Measurements from ENCODE around the gene FRAT2.

The FRAT2 gene

DNA sequence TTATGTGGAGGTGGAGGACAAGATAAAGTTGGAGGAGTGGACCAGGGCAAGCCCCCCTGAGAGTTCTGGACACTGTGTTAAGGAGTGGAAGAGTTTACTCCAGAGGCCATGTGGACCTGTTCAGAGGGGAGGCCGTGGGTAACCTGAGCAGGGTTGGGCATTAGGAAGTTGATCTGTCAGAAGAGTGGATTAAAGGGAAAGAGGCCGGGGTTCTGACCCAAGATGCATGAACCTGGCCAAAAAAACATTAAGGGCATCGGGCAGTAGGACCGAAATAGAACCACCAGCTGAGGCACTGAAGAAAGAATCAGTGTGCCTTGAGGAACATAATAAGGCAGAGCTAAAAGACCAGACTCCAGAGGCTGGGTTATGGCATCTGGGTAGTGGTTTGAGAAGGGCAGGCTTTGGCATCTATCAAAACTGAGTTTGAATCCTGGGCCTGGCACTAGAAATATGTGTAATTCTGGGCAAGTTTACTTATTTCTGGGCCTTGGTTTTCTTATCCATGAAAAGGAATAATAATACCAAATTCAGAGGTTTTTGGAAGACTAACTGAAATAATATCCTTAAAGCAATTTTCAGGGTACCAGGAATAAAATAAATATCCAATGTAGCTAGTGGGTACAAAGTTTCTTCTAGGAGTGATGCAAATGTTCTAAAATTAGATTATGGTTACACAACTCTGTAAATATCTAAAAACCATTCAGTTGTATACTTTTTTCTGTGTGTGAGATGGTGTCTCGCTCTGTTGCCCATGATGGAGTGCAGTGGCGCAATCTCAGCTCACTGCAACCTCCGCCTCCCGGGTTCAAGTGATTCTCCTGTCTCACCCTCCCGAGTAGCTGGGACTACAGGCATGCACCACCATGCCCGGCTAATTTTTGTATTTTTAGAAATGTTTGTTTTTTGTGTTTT is 26.4 kb downstream of the FRAT2 start:
- no peaks in the 10 kb centered on the region for H3K27me3 ChIP-seq
- no peaks in the 10 kb centered on the region for H3K36me3 ChIP-seq
- H3K4me1 ChIP-seq = no peaks in the 10 kb centered on the region
- no peak for DNase-seq
- no peaks in the 10 kb centered on the region for H3K9me3 ChIP-seq
- TF ChIP-seq, protein P1, sequence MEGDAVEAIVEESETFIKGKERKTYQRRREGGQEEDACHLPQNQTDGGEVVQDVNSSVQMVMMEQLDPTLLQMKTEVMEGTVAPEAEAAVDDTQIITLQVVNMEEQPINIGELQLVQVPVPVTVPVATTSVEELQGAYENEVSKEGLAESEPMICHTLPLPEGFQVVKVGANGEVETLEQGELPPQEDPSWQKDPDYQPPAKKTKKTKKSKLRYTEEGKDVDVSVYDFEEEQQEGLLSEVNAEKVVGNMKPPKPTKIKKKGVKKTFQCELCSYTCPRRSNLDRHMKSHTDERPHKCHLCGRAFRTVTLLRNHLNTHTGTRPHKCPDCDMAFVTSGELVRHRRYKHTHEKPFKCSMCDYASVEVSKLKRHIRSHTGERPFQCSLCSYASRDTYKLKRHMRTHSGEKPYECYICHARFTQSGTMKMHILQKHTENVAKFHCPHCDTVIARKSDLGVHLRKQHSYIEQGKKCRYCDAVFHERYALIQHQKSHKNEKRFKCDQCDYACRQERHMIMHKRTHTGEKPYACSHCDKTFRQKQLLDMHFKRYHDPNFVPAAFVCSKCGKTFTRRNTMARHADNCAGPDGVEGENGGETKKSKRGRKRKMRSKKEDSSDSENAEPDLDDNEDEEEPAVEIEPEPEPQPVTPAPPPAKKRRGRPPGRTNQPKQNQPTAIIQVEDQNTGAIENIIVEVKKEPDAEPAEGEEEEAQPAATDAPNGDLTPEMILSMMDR (IDR thresholded peaks at IDR 0.05; ENCODE audit: low read depth, low read length) = no peak
- no peak overlapping the region for H3K4me3 ChIP-seq (ENCODE audit: low read depth, low read length)

DNA sequence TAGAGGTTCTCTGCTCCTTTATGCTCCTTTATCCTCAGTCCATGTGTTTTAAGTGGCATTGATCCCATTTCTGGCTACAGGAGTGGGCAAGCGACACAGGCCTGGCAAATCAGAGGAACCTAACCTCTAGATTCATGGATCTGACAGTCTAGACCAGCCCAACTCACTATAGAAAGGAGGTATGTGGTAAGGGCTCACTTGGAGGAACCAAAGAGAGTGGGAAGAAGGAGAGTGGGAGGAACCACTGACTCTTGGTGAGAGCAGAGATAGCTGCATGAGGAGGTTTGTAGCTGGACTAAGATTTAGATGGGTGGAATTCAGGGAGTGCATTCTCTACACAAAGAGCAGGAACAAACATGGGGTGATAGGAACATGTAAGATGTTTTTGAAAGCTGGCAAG is 27.1 kb downstream of the FRAT2 start:
- TF ChIP-seq, protein P1 (IDR thresholded peaks at IDR 0.05; ENCODE audit: low read depth, low read length) = no peak
- Histone ChIP-seq H3K27me3 (no peaks in the 10 kb centered on the region), H3K4me3 (ENCODE audit: low read depth, low read length) (no peak overlapping the region), H3K36me3 (no peaks in the 10 kb centered on the region), H3K9me3 (no peaks in the 10 kb centered on the region), H3K4me1 (no peaks in the 10 kb centered on the region)
- DNase-seq = no peak

DNA sequence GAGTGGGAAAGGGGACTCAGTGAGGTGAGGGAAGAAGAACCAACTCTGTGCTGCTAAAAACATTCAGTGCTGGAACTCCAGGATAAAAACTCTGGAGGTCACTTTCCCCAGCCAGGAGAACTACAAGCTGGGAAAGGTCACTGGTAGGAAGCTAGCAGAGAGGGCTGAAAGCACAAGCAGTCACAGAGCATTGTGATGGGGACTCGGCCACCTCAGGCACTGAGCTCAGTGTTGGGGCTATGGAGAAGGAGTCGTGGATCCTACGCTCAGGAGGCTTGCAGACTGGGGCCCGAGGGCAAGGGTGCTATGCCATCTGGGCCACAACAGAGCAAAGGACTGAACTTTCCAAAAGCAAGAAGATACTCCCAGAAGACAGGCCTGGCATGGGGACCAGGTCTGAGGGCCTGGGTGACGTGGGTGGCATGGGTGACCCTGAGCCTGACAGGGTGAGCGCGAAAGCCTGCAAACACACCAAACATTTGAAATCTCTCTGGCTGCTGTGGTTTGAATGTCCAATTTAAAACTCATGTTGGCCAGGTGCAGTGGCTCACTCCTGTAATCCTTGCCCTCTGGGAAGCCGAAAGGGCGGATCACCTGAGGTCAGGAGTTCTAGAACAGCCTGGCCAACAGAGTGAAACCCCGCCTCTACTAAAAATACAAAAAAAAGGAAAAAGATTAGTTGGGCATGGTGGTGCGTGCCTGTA is 32.3 kb downstream of the FRAT2 start:
- no peaks in the 10 kb centered on the region for H3K27me3 ChIP-seq

DNA sequence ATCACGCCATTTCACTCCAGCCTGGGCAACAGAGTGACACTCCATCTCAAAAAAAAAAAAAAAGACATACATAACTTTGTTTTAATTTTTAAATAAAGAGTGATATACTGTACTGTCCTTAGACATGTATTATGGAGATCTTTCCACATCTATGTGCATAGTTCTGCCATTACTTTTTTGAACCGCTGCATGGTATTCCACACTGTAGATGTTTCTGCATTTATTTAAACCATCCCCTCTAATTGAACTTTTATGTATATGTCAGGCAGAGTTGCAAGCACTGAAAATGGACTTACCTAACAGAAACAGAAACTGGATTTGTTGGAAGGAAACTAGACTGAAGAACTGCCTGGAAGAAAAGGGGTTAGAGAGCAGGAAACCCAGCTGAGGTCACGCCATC is 33.5 kb downstream of the FRAT2 start:
- TF ChIP-seq, protein P1 (IDR thresholded peaks at IDR 0.05; ENCODE audit: low read depth, low read length) = no peak
- no peak for DNase-seq
- H3K27me3 ChIP-seq = no peaks in the 10 kb centered on the region
- H3K36me3 ChIP-seq = no peaks in the 10 kb centered on the region
- H3K9me3 ChIP-seq = no peaks in the 10 kb centered on the region
- H3K4me1 ChIP-seq = no peaks in the 10 kb centered on the region
- no peak overlapping the region for H3K4me3 ChIP-seq (ENCODE audit: low read depth, low read length)

More for the DNA sequence above, 32.3 kb downstream of the FRAT2 start:
- H3K4me1 ChIP-seq = no peaks in the 10 kb centered on the region
- TF ChIP-seq, protein P1 (IDR thresholded peaks at IDR 0.05; ENCODE audit: low read depth, low read length) = no peak
- no peak overlapping the region for H3K4me3 ChIP-seq (ENCODE audit: low read depth, low read length)
- no peaks in the 10 kb centered on the region for H3K36me3 ChIP-seq
- H3K9me3 ChIP-seq = no peaks in the 10 kb centered on the region
- DNase-seq = no peak

DNA sequence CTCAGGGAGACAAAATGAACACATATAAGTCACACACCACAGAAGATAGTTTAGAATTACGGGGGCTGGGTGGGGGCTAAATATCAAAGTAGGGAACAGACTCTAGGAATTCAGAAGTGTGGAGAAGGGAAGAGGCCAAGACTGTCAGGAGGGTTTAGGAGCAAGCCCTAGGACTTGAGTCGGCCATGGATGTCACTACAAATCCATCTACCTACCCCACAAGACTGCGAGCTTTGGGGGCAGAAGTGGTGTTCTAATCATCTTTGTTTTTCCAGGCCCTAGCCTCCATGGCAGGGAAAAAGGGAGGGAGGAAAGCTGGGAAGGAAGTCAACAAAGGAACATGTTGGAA is 36.3 kb downstream of the FRAT2 start:
- Histone ChIP-seq H3K4me1 (no peaks in the 10 kb centered on the region), H3K27me3 (no peaks in the 10 kb centered on the region), H3K9me3 (no peaks in the 10 kb centered on the region), H3K4me3 (ENCODE audit: low read depth, low read length) (no peak overlapping the region), H3K36me3 (no peaks in the 10 kb centered on the region)
- no peak for DNase-seq
- TF ChIP-seq, protein P1 (IDR thresholded peaks at IDR 0.05; ENCODE audit: low read depth, low read length) = no peak

Measured in BE2C (cell line).